Measurements from ENCODE around the gene FGF2.
"Not testable (repeated sequence)": the region's sequence is repeated elsewhere in the genome, so short reads cannot be mapped to it uniquely, and the experiment has no call there.

FGF2 gene

GRCh38 chr4:122847931-122848330 lies 21.3 kb downstream of the FGF2 start:
- TF ChIP-seq CTCF (IDR thresholded peaks at IDR 0.05; ENCODE audit: extremely low read depth, missing control alignments) = no peak

GRCh38 chr4:122849789-122850188 lies 23.2 kb downstream of the FGF2 start:
- DNase-seq (ENCODE audit: low spot score) = not testable (repeated sequence)

More at GRCh38 chr4:122847931-122848330, 21.3 kb downstream of the FGF2 start:
- DNase-seq (ENCODE audit: low spot score) = no peak

GRCh38 chr4:122851568-122851967 lies 24.9 kb downstream of the FGF2 start:
- TF ChIP-seq CTCF (IDR thresholded peaks at IDR 0.05; ENCODE audit: extremely low read depth, missing control alignments) = no peak

GRCh38 chr4:122854447-122855352 lies 28.1 kb downstream of the FGF2 start:
- DNase-seq (ENCODE audit: low spot score) = no peak
- TF ChIP-seq CTCF (IDR thresholded peaks at IDR 0.05; ENCODE audit: extremely low read depth, missing control alignments) = no peak

More at GRCh38 chr4:122851568-122851967, 24.9 kb downstream of the FGF2 start:
- no peak for DNase-seq (ENCODE audit: low spot score)

GRCh38 chr4:122855353-122855890 lies 28.8 kb downstream of the FGF2 start:
- DNase-seq (ENCODE audit: low spot score) = no peak
- TF ChIP-seq CTCF (IDR thresholded peaks at IDR 0.05; ENCODE audit: extremely low read depth, missing control alignments) = no peak

- DNase-seq (ENCODE audit: low spot score) = no peak
- no peak for TF ChIP-seq CTCF (IDR thresholded peaks at IDR 0.05; ENCODE audit: extremely low read depth, missing control alignments)
Measured at GRCh38 chr4:122857160-122857559, 30.5 kb downstream of the FGF2 start.

- no peak for TF ChIP-seq CTCF (IDR thresholded peaks at IDR 0.05; ENCODE audit: extremely low read depth, missing control alignments)
- no peak for DNase-seq (ENCODE audit: low spot score)
Measured at GRCh38 chr4:122858705-122859104, 32.1 kb downstream of the FGF2 start.

Data from GM20000 (cell line).